Measurements from ENCODE around the gene ZWILCH. TPM values are rescaled to one million over a fixed set of nuclear protein-coding genes. Genes with fewer than 3 reads are reported as not detected.
"Not testable (repeated sequence)": the region's sequence is repeated elsewhere in the genome, so short reads cannot be mapped to it uniquely, and the experiment has no call there.

Gene ZWILCH
- total RNA-seq, 6 experiments from 2014 or later, result 1.1 to 4.9 (median 2.5) TPM

GRCh38 chr15:66497502-66498455, 7.3 kb upstream of the ZWILCH start, which contains the start of gene SNAPC5:
TSS of gene SNAPC5 (minus strand) at chr15:66497762. CDS start at chr15:66497731, 31 bp downstream.
- ATAC-seq, result peak; percentile 95 to 97 (median 96)
- DNase-seq, result peak; percentile 96 to 97 (median 97)
- peak within 1 kb of the TSS; percentile 83 to 93 (median 90) for H3K4me3 ChIP-seq
- H3K27ac ChIP-seq, result peak within 1 kb of the TSS; percentile 65 to 85 (median 75)
- WGBS (ENCODE audit: insufficient coverage, low coverage, low lambda C conversion rate, missing lambda C conversion rate), result 5% methylated on average over 35 of the region's 43 CpGs
- no peaks in the 10 kb centered on the region for H3K9me3 ChIP-seq
- H3K36me3 ChIP-seq, result peaks cover 8 to 65% (median 33%) of the 10 kb centered on the region in 4 donors
- no peaks in the 10 kb centered on the region for H3K27me3 ChIP-seq
- TF ChIP-seq POLR2A (IDR thresholded peaks at IDR 0.05) (peak; percentile 80), CTCF (IDR thresholded peaks at IDR 0.05) (peak; percentile 98 to 99 (median 98))
- intact Hi-C loops (cut with DNase I), result loop anchor here (10.0 kb wide), 2 partner anchors 113 to 203 kb away; partner anchors contain the start of genes MAP2K1 (in 2 of the 2) and DIS3L (in 1 of the 2)
- H3K4me1 ChIP-seq, result peaks cover 0 to 39% (median 12%) of the 10 kb centered on the region in 4 donors

- no peak for DNase-seq
- no peak for TF ChIP-seq POLR2A (IDR thresholded peaks at IDR 0.05)
- TF ChIP-seq CTCF (IDR thresholded peaks at IDR 0.05), result peak; percentile 30 to 48 (median 42)
- intact Hi-C loops (cut with DNase I), result loop anchor here (10.0 kb wide), 2 partner anchors 114 to 204 kb away; partner anchors contain the start of genes MAP2K1 (in 2 of the 2) and DIS3L (in 1 of the 2)
- H3K36me3 ChIP-seq, result peaks cover 8 to 61% (median 35%) of the 10 kb centered on the region in 4 donors
- ATAC-seq, result peak in 1 of 4 donors; percentile 4
- H3K9me3 ChIP-seq, result no peaks in the 10 kb centered on the region
- peaks cover 0 to 48% (median 17%) of the 10 kb centered on the region in 4 donors for H3K4me1 ChIP-seq
- H3K4me3 ChIP-seq, result no peak overlapping the region
- WGBS (ENCODE audit: insufficient coverage, low coverage, low lambda C conversion rate, missing lambda C conversion rate), result 50% methylated on average over 2 of the region's 3 CpGs
- H3K27me3 ChIP-seq, result no peaks in the 10 kb centered on the region
- peak overlapping the region in 1 of 3 donors; percentile 0 for H3K27ac ChIP-seq
These were observed 6.4 kb upstream of the ZWILCH start for GRCh38 chr15:66498501-66499386.

DNA sequence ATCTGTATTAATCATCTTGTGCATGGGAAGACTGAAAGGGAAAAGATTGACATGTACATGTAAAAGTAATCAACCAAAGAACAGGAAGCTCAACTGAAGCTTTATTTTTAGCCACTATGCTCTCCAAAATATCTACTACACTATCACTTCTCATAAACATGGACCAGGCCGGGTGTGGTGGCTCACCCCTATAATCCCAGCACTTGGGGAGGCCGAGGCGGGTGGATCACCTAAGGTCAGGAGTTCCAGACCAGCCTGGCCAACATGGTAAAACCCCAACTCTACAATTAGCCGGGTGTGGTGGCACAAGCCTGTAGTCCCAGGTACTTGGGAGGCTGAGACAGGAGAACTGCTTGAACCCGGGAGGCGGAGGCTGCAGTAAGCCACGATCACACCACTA, 4.8 kb upstream of the ZWILCH start:
- H3K4me3 ChIP-seq; H3K27me3 ChIP-seq; intact Hi-C loops (cut with DNase I); H3K27ac ChIP-seq; H3K9me3 ChIP-seq; ATAC-seq; DNase-seq: not testable (repeated sequence)
- peaks cover 0 to 34% (median 12%) of the 10 kb centered on the region in 4 donors for H3K4me1 ChIP-seq
- H3K36me3 ChIP-seq, result peaks cover 8 to 56% (median 34%) of the 10 kb centered on the region in 4 donors
- WGBS (ENCODE audit: insufficient coverage, low coverage, low lambda C conversion rate, missing lambda C conversion rate), result 82% methylated on average over 3 of the region's 7 CpGs

DNA sequence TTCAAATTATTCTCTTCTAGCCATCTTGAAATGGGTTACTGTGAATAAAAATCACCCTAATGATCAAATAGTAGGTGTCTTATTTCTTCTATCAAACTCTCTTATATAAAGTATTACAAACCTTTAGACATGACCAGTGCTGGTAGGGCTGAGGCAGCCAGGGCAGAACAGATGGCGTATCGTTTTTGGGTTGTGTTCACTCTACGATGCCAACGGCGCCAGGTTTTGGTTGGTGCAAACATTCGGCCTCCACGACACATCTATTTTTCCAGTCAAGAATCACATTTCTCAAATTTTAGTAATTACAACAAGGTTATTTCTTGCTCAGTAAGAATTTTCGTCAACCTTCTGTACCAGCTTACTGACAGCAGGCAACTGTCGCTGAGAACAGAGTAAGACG, 2.6 kb upstream of the ZWILCH start:
- intact Hi-C loops (cut with DNase I), result no loop called here
- peaks cover 8 to 56% (median 34%) of the 10 kb centered on the region in 4 donors for H3K36me3 ChIP-seq
- no peaks in the 10 kb centered on the region for H3K9me3 ChIP-seq
- 75% methylated on average over 10 of the region's 10 CpGs for WGBS (ENCODE audit: insufficient coverage, low coverage, low lambda C conversion rate, missing lambda C conversion rate)
- TF ChIP-seq POLR2A (IDR thresholded peaks at IDR 0.05) (no peak), CTCF (IDR thresholded peaks at IDR 0.05) (no peak)
- DNase-seq, result no peak
- H3K4me1 ChIP-seq, result peaks cover 0 to 26% (median 7%) of the 10 kb centered on the region in 4 donors
- no peaks in the 10 kb centered on the region for H3K27me3 ChIP-seq
- no peak overlapping the region for H3K4me3 ChIP-seq
- ATAC-seq, result no peak
- no peak overlapping the region for H3K27ac ChIP-seq
